Suprapubic skin (tissue), 3 donors: ENCODE measurements around the gene XBP1.

Experiments used
- CTCF ChIP-seq, 2 donors: fragments of 200-600 bp in 1 of 2; fragments of 450-650 bp in 1 of 2; sonication (generic) in 1 of 2; IDR thresholded peaks; one replicate each; pipeline ENCODE4 v1.5.1; 2016 to 2019; ENCODE audit warnings: antibody characterized with exemption in 2 of 2, mild to moderate bottlenecking in 1 of 2, moderate library complexity in 1 of 2
- POLR2AphosphoS5 ChIP-seq, 3 donors: sonication (generic); formaldehyde crosslinking; IDR thresholded peaks; one replicate each; pipeline ENCODE4 v1.6.1; 2017; ENCODE audit warnings: antibody characterized with exemption in 3 of 3

DNA sequence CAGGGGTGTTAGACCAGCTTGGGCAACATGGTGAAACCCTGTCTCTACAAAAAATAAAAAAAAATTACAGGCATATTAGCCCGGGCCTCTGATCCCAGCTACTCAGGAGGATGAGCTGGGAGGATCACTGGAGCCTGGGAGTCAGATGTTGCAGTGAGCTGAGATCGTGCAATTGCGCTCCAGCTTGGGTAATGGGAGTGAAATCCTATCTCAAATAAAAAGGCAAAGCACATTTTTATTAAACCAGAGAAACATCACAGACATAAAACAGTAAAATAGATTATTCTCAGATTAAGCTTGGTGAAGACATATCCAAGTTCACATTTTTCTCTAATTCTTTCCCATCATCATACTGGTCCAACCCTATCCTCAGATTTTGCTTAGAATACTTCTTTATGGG, 30.1 kb upstream of the XBP1 start:
- TF ChIP-seq CTCF (IDR thresholded peaks at IDR 0.05) (no peak), POLR2AphosphoS5 (IDR thresholded peaks at IDR 0.05) (no peak)
